K562 (cell line): ENCODE measurements around the gene GSTM5. TPM values are rescaled to one million over a fixed set of nuclear protein-coding genes. Genes with fewer than 3 reads are reported as not detected.

Experiments used
- ATAC-seq: fragments of 200-7000 bp; cut with Tn5 transposase; 3 replicates; pipeline ENCODE4 v1.9.1; 2020; ENCODE audit warnings: moderate library complexity
- BruUV-seq: library from RNA; stranded (reverse); fragments of 400-500 nt; replicated peaks from 2 replicates; lab custom pipeline; 2021; lab: Mats Ljungman, UMichigan
- CTCF ChIA-PET: fragments of 300-600 bp; formaldehyde crosslinking; extraction: SDS; loops from one replicate; lab custom pipeline; 2021; ENCODE audit warnings: low intra/inter-chr PET ratio; lab: Yijun Ruan, JAX
- POLR2A ChIA-PET: fragments of 300-600, 350-650 bp; sonication (Branson Sonifier 250); formaldehyde crosslinking; extraction: SDS; loops from one replicate; lab custom pipeline; 2021; ENCODE audit warnings: antibody characterized with exemption, inconsistent platforms; lab: Yijun Ruan, JAX
- DNase-seq, 4 experiments: peaks; one replicate each; pipeline versions ENCODE4 v3.0.0 to v3.0.0-alpha.2; 2011 to 2018; ENCODE audit warnings: low spot score in 3 of 4, mixed read lengths in 3 of 4; ENCODE audit errors: extremely low read depth in 1 of 4
- FAIRE-seq: peaks from 2 replicates; lab custom pipeline; 2011; peaks lifted over from hg19 to GRCh38; lab: Jason Lieb, UNC
- H2AFZ ChIP-seq: 2 replicates; pipeline ENCODE4 v1.6.0; 2011; ENCODE audit warnings: low read depth, low read length, control low read depth, inconsistent platforms
- H3K27ac ChIP-seq: fragments of 200-600 bp; 3 replicates; pipeline ENCODE4 v1.8.0; 2011; ENCODE audit warnings: low read depth, mild to moderate bottlenecking, control low read depth, inconsistent platforms, low read length, moderate library complexity, mixed read lengths; ENCODE audit errors: extremely low read depth
- H3K27me3 ChIP-seq, 2 experiments: fragments of 300-600 bp in 1 of 2; 2 replicates in 1 of 2; 3 replicates in 1 of 2; pipeline versions ENCODE4 v1.6.0 to v1.8.0; 2011; ENCODE audit warnings: inconsistent platforms in 2 of 2, low read length in 2 of 2, mild to moderate bottlenecking in 1 of 2, mixed read lengths in 1 of 2, moderate library complexity in 1 of 2; ENCODE audit not compliant: control insufficient read depth in 2 of 2, insufficient read depth in 2 of 2
- H3K36me3 ChIP-seq: fragments of 300-600 bp; 3 replicates; pipeline ENCODE4 v1.8.0; 2011; ENCODE audit warnings: mild to moderate bottlenecking, low read length, inconsistent platforms; ENCODE audit not compliant: control insufficient read depth, insufficient read depth
- H3K4me1 ChIP-seq, 2 experiments: fragments of 200-600 bp in 1 of 2; replicated peaks in 1 of 2; 2 replicates in 1 of 2; 3 replicates in 1 of 2; pipeline versions ENCODE4 v1.5.1 to v1.8.0; 2011; ENCODE audit warnings: inconsistent platforms in 2 of 2, low read length in 2 of 2, mild to moderate bottlenecking in 1 of 2, mixed read lengths in 1 of 2, moderate library complexity in 1 of 2; ENCODE audit not compliant: control insufficient read depth in 2 of 2, insufficient read depth in 2 of 2
- H3K4me2 ChIP-seq: 2 replicates; pipeline ENCODE4 v1.6.1; 2011; ENCODE audit warnings: low read length, control low read depth, inconsistent platforms, mixed read lengths; ENCODE audit not compliant: insufficient read depth
- H3K4me3 ChIP-seq: fragments of 200-600 bp; sonication (generic), shearing (Covaris generic); 2 replicates; pipeline ENCODE4 v1.5.1; 2016; ENCODE audit warnings: control low read depth, inconsistent platforms
- H3K79me2 ChIP-seq: fragments of 200-600 bp; 3 replicates; pipeline ENCODE4 v1.8.0; 2011; ENCODE audit warnings: low read length, inconsistent platforms; ENCODE audit not compliant: control insufficient read depth, insufficient read depth
- H3K9ac ChIP-seq, 2 experiments: 2 replicates each; pipeline versions ENCODE4 v1.6.0 to v1.6.1; 2011; ENCODE audit warnings: low read depth in 2 of 2, low read length in 2 of 2, control low read depth in 1 of 2, inconsistent platforms in 1 of 2, mild to moderate bottlenecking in 1 of 2, mixed read lengths in 1 of 2; ENCODE audit not compliant: insufficient read depth in 1 of 2
- H3K9me1 ChIP-seq: one replicate; pipeline ENCODE4 v1.6.0; 2011; ENCODE audit warnings: inconsistent platforms, mild to moderate bottlenecking, low read length, moderate library complexity; ENCODE audit not compliant: control insufficient read depth, insufficient read depth
- H3K9me3 ChIP-seq: replicated peaks from 2 replicates; pipeline ENCODE4 v1.5.1; 2011; ENCODE audit warnings: low read depth, low read length, inconsistent platforms; ENCODE audit not compliant: control insufficient read depth, insufficient read depth
- H4K20me1 ChIP-seq: replicated peaks from 2 replicates; pipeline ENCODE4 v1.6.1; 2011; ENCODE audit warnings: low read length, inconsistent platforms, mixed read lengths; ENCODE audit not compliant: control insufficient read depth, insufficient read depth
- MAFG ChIP-seq: fragments of 450-650 bp; conservative IDR thresholded peaks from 2 replicates; pipeline ENCODE4 v1.6.1; 2016; ENCODE audit warnings: missing genetic modification characterization, missing compliant biosample characterization
- TCF7 ChIP-seq: sonication (generic); IDR thresholded peaks from 2 replicates; pipeline ENCODE4 v1.6.1; 2016; ENCODE audit warnings: antibody characterized with exemption, borderline replicate concordance
- TOE1 ChIP-seq, 2 experiments: fragments of 450-650 bp in 1 of 2; sonication (generic) in 1 of 2; formaldehyde crosslinking in 1 of 2; IDR thresholded peaks; 2 replicates each; pipeline versions ENCODE4 v1.7.1 to v1.8.0; 2016 to 2022; ENCODE audit warnings: borderline replicate concordance in 2 of 2, mild to moderate bottlenecking in 2 of 2, antibody characterized with exemption in 1 of 2, inconsistent platforms in 1 of 2, low read depth in 1 of 2, missing genetic modification reagents in 1 of 2, moderate library complexity in 1 of 2
- WGBS: fragments of 100-300 bp; shearing (Covaris generic); methylation state at CpG from one replicate; pipeline ENCODE4 v1.1.6; 2016; ENCODE audit warnings: low coverage, mixed read lengths; ENCODE audit not compliant: insufficient coverage; ENCODE audit errors: missing lambda C conversion rate; 5-methylcytosine and 5-hydroxymethylcytosine counted together
- in situ Hi-C: fragments of 300-500 bp; cut with MboI; formaldehyde crosslinking; loops from 4 replicates; pipeline ENCODE4 v1.15.0; 2018; ENCODE audit warnings: inconsistent platforms, mixed read lengths
- intact Hi-C: fragments of 100-400 bp; cut with micrococcal nuclease; formaldehyde crosslinking; loops from 2 replicates; pipeline ENCODE4 v1.14.2; 2022
- polyA plus RNA-seq, 8 experiments: library from polyadenylated mRNA; depleted of rRNA in 4 of 8; stranded (reverse) in 5 of 8; unstranded in 3 of 8; fragments of >200 nt; fragmentation: Nextera tagmentation in 2 of 8; fragmentation: Illumina TruSeq in 1 of 8; extraction: Ambion mirVana in 2 of 8; extraction: Trizol in 1 of 8; gene quantifications; 2 replicates each; pipeline versions ENCODE4 v1.2.1 to v1.2.3, GENCODE V29; 2011 to 2014; ENCODE audit warnings: inconsistent platforms in 1 of 8, missing spikeins in 1 of 8
- total RNA-seq, 7 experiments: library from RNA; depleted of rRNA in 6 of 7; stranded (reverse); fragments of >200 nt in 6 of 7; fragmentation: Illumina TruSeq in 2 of 7; extraction: Trizol in 2 of 7; gene quantifications; 2 replicates each; pipeline versions ENCODE4 v1.2.1 to v1.2.3, GENCODE V29; 2011 to 2021; ENCODE audit warnings: low replicate concordance in 1 of 7
- TF ChIP-seq, protein P1 (sequence below), 2 experiments: fragments of 450-650 bp in 1 of 2; IDR thresholded peaks; 2 replicates each; pipeline ENCODE4 v1.6.1; 2011 to 2017; ENCODE audit warnings: low read depth in 2 of 2, antibody characterized with exemption in 1 of 2, borderline replicate concordance in 1 of 2, low read length in 1 of 2, mild to moderate bottlenecking in 1 of 2, mixed read lengths in 1 of 2; ENCODE audit not compliant: control insufficient read depth in 1 of 2

GSTM5 gene
- total and polyA plus RNA-seq, 9 of the 15 experiments (the other 6 are each of a cell fraction or from before 2014, with no cell fraction given): not detected

DNA sequence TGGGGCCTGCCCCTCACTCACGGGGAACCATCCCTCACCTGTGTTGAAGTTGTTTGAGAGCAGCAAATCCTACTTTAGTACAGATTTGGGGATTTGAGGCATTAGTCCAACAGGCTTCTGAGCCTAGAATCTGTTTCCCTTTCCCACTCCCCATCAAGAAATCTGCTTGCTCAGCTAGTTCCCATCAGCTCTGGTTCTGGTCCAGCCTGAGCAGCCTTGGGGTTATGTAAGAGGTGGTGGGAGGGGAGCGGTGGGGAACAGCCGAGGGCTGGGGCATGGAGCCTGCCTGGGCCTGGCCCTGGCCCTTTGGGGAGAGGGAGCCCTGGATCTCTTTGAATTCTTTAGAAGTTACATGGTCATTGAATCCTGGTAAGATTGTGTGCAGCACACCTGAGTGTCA lies 4.1 kb downstream of the GSTM5 start (continued):
- TF ChIP-seq, protein P1, sequence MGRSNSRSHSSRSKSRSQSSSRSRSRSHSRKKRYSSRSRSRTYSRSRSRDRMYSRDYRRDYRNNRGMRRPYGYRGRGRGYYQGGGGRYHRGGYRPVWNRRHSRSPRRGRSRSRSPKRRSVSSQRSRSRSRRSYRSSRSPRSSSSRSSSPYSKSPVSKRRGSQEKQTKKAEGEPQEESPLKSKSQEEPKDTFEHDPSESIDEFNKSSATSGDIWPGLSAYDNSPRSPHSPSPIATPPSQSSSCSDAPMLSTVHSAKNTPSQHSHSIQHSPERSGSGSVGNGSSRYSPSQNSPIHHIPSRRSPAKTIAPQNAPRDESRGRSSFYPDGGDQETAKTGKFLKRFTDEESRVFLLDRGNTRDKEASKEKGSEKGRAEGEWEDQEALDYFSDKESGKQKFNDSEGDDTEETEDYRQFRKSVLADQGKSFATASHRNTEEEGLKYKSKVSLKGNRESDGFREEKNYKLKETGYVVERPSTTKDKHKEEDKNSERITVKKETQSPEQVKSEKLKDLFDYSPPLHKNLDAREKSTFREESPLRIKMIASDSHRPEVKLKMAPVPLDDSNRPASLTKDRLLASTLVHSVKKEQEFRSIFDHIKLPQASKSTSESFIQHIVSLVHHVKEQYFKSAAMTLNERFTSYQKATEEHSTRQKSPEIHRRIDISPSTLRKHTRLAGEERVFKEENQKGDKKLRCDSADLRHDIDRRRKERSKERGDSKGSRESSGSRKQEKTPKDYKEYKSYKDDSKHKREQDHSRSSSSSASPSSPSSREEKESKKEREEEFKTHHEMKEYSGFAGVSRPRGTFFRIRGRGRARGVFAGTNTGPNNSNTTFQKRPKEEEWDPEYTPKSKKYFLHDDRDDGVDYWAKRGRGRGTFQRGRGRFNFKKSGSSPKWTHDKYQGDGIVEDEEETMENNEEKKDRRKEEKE (IDR thresholded peaks at IDR 0.05; ENCODE audit: borderline replicate concordance in 1 of 2, control insufficient read depth in 1 of 2, low read depth in 2 of 2, low read length in 1 of 2): no peak

DNA sequence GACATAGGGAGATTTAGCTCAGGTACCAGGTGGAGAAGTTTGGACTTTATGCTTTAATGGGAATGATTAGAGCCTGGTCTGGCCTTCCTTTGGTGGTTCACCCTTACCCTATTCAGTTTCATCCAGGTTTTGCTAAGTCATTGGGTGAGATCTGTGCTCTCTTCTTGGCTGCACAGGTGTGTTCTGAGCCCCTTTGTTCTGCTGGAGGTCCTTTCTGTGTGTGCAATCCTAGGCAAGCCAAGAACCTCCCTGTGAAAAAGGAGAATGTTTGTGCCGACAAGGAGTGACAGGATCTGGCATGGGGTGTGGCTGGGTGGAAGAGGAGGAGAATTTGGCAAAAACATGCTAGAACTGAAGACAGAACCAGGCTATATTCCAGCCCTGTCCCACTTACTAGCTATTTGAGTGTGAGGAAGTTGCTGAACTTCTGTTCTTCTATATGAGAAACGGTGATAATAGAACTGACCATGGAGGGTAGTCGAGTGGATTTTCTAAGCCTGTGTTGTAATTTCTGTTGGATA lies 4.6 kb downstream of the GSTM5 start:
- CTCF ChIA-PET: no interaction called here
- BruUV-seq: no TSS peak
- DNase-seq: no peak

More for the DNA sequence above, 4.6 kb downstream of the GSTM5 start:
- no peaks in the 10 kb centered on the region for H3K36me3 ChIP-seq
- H3K4me1 ChIP-seq: peaks cover 14 to 21% of the 10 kb centered on the region in 2 experiments; a peak in 4 of 5 replicates
- H4K20me1 ChIP-seq: no peaks in the 10 kb centered on the region
- TF ChIP-seq TOE1 (IDR thresholded peaks at IDR 0.05; ENCODE audit: borderline replicate concordance): no peak
- no peak for TF ChIP-seq TOE1 (CRISPR knock-in tag; IDR thresholded peaks at IDR 0.05; ENCODE audit: borderline replicate concordance, low read depth)
- 0 out of 2 replicates have a peak, but pooled peaks have one; percentile 3 for TF ChIP-seq MAFG (tag)
- TF ChIP-seq TCF7: no peak
- intact Hi-C loops: loop anchor here (5.0 kb wide), 1 partner anchor 169 kb away; the partner anchor contains the start of gene GNAI3
- H3K9me1 ChIP-seq: no peaks in the 10 kb centered on the region
- FAIRE-seq (no peak), ATAC-seq (no peak)
- 20% methylated on average over 3 of the region's 3 CpGs for WGBS
- H3K79me2 ChIP-seq: no peaks in the 10 kb centered on the region
- peaks cover 0 to 6% of the 10 kb centered on the region in 2 experiments; a peak in 2 of 5 replicates for H3K27me3 ChIP-seq
- H3K9me3 ChIP-seq: no peaks in the 10 kb centered on the region
- H3K4me2 ChIP-seq: no peak overlapping the region
- no peak overlapping the region for H2AFZ ChIP-seq
- no peak overlapping the region for H3K9ac ChIP-seq
- no peak overlapping the region for H3K4me3 ChIP-seq
- POLR2A ChIA-PET: interaction anchor here (0.5 to 2.2 kb wide), 4 partner anchors 21 to 202 kb away, joined by 3 to 6 read pairs (median 4); no protein-coding TSS in a partner anchor
- no peak overlapping the region for H3K27ac ChIP-seq
- in situ Hi-C loops: loop anchor here (5.0 kb wide), 1 partner anchor 39 kb away; no protein-coding TSS in a partner anchor
